GM23338 (cell line): ENCODE measurements around the gene JAGN1. TPM values are rescaled to one million over a fixed set of nuclear protein-coding genes. Genes with fewer than 3 reads are reported as not detected.

Source experiments
- ATAC-seq: fragments of 200-7000 bp; cut with Tn5 transposase; 3 replicates; pipeline ENCODE4 v1.9.1; 2020
- DNase-seq: peaks from one replicate; pipeline ENCODE4 v3.0.0-alpha.2; 2015; ENCODE audit warnings: low spot score
- H2AFZ ChIP-seq: fragments of 200-600 bp; sonication (generic); 2 replicates; pipeline ENCODE4 v1.8.0; 2016; ENCODE audit warnings: antibody characterized with exemption, mild to moderate bottlenecking, moderate library complexity
- H3F3A ChIP-seq: fragments of 200-600 bp; sonication (generic); replicated peaks from 2 replicates; pipeline ENCODE4 v1.8.0; 2017; ENCODE audit warnings: antibody characterized with exemption, mixed run types, low read depth
- H3K27ac ChIP-seq: fragments of 200-600 bp; sonication (generic); 2 replicates; pipeline ENCODE4 v1.6.1; 2016; ENCODE audit warnings: low read depth
- H3K27me3 ChIP-seq: fragments of 200-600 bp; sonication (generic); 2 replicates; pipeline ENCODE4 v1.8.0; 2016; ENCODE audit warnings: mild to moderate bottlenecking, mixed run types, moderate library complexity; ENCODE audit not compliant: insufficient read depth
- H3K36me3 ChIP-seq: fragments of 200-600 bp; sonication (generic); 2 replicates; pipeline ENCODE4 v1.8.0; 2016; ENCODE audit warnings: mild to moderate bottlenecking; ENCODE audit not compliant: insufficient read depth
- H3K4me1 ChIP-seq: fragments of 200-600 bp; sonication (generic); 2 replicates; pipeline ENCODE4 v1.8.0; 2016; ENCODE audit warnings: mild to moderate bottlenecking, moderate library complexity; ENCODE audit not compliant: insufficient read depth
- H3K4me2 ChIP-seq: fragments of 200-600 bp; sonication (generic); 2 replicates; pipeline ENCODE4 v1.7.1; 2017; ENCODE audit warnings: mixed run types
- H3K4me3 ChIP-seq: fragments of 200-600 bp; sonication (generic); 2 replicates; pipeline ENCODE4 v1.6.1; 2016; ENCODE audit warnings: mixed run types
- H3K79me2 ChIP-seq: fragments of 200-600 bp; sonication (generic); replicated peaks from 2 replicates; pipeline ENCODE4 v1.8.0; 2017; ENCODE audit warnings: mild to moderate bottlenecking; ENCODE audit not compliant: insufficient read depth
- H3K9me2 ChIP-seq: fragments of 200-600 bp; sonication (generic); 2 replicates; pipeline ENCODE4 v1.8.0; 2017; ENCODE audit not compliant: insufficient read depth
- H4K20me1 ChIP-seq: fragments of 200-600 bp; sonication (generic); replicated peaks from 2 replicates; pipeline ENCODE4 v1.8.0; 2017; ENCODE audit warnings: mild to moderate bottlenecking; ENCODE audit not compliant: insufficient read depth
- H3K27ac Mint-ChIP-seq: 2 replicates; pipeline ENCODE4 v1.8.0; 2020; ENCODE audit warnings: inconsistent platforms, mild to moderate bottlenecking, moderate library complexity, mixed read lengths
- H3K27me3 Mint-ChIP-seq: 3 replicates; pipeline ENCODE4 v1.8.0; 2022; ENCODE audit warnings: low read depth, mild to moderate bottlenecking, moderate library complexity, mixed read lengths, inconsistent platforms; ENCODE audit not compliant: insufficient read depth, poor library complexity
- H3K36me3 Mint-ChIP-seq: 3 replicates; pipeline ENCODE4 v1.8.0; 2021; ENCODE audit warnings: low read depth, mild to moderate bottlenecking, inconsistent platforms, moderate library complexity, mixed read lengths
- H3K4me1 Mint-ChIP-seq: 3 replicates; pipeline ENCODE4 v1.8.0; 2020; ENCODE audit warnings: mild to moderate bottlenecking, inconsistent platforms, mixed read lengths
- H3K4me3 Mint-ChIP-seq: 3 replicates; pipeline ENCODE4 v1.8.0; 2021; ENCODE audit warnings: moderate library complexity, mild to moderate bottlenecking, inconsistent platforms, mixed read lengths
- H3K9me3 Mint-ChIP-seq: 3 replicates; pipeline ENCODE4 v1.8.0; 2020; ENCODE audit warnings: moderate library complexity, mild to moderate bottlenecking, inconsistent platforms, mixed read lengths
- CREB1 ChIP-seq: fragments of 250-450 bp; sonication (Bioruptor Pico); IDR thresholded peaks from 2 replicates; pipeline ENCODE4 v1.5.0; 2020; ENCODE audit warnings: low read depth, mild to moderate bottlenecking, moderate library complexity
- CTCF ChIP-seq, 2 experiments: fragments of 200-600 bp in 1 of 2; sonication (generic) in 1 of 2; conservative IDR thresholded peaks; 2 replicates each; pipeline versions ENCODE4 v1.5.1 to v1.6.1; 2016 to 2017; ENCODE audit warnings: antibody characterized with exemption in 2 of 2, low read depth in 2 of 2, mild to moderate bottlenecking in 2 of 2, moderate library complexity in 1 of 2
- ETS1 ChIP-seq: IDR thresholded peaks from 2 replicates; pipeline ENCODE4 v1.6.1; 2016; ENCODE audit warnings: antibody characterized with exemption
- EZH2 ChIP-seq: fragments of 200-600 bp; sonication (generic); IDR thresholded peaks from one replicate; pipeline ENCODE4 v1.8.0; 2017; ENCODE audit warnings: antibody characterized with exemption, mild to moderate bottlenecking, low read depth; ENCODE audit not compliant: unreplicated experiment
- EZH2phosphoT487 ChIP-seq: fragments of 200-600 bp; sonication (generic); IDR thresholded peaks from one replicate; pipeline ENCODE4 v1.8.1; 2018; ENCODE audit warnings: antibody characterized with exemption; ENCODE audit not compliant: unreplicated experiment
- JUNB ChIP-seq: IDR thresholded peaks from one replicate; pipeline ENCODE4 v1.6.1; 2016; ENCODE audit warnings: antibody characterized with exemption; ENCODE audit not compliant: unreplicated experiment
- POLR2AphosphoS5 ChIP-seq: IDR thresholded peaks from 2 replicates; pipeline ENCODE4 v1.6.1; 2016; ENCODE audit warnings: antibody characterized with exemption, low read depth
- REST ChIP-seq: IDR thresholded peaks from one replicate; pipeline ENCODE4 v1.6.1; 2018; ENCODE audit warnings: antibody characterized with exemption; ENCODE audit not compliant: unreplicated experiment
- STAT1 ChIP-seq: IDR thresholded peaks from one replicate; pipeline ENCODE4 v1.6.1; 2016; ENCODE audit warnings: antibody characterized with exemption; ENCODE audit not compliant: unreplicated experiment
- ZNF331 ChIP-seq: fragments of 250-450 bp; sonication (Bioruptor Pico); IDR thresholded peaks from 2 replicates; pipeline ENCODE4 v1.5.0; 2020; ENCODE audit warnings: low read depth, mild to moderate bottlenecking, moderate library complexity
- polyA plus RNA-seq: library from polyadenylated mRNA; unstranded; fragments of >200 nt; fragmentation: Nextera tagmentation; extraction: Ambion mirVana; gene quantifications from 2 replicates; pipeline ENCODE4 v1.2.1, GENCODE V29; 2016
- small RNA-seq: library from RNA; depleted of rRNA; stranded (forward); fragments of <200 nt; gene quantifications from one replicate; pipeline ENCODE3, GENCODE V24; 2014; ENCODE audit warnings: low replicate concordance
- total RNA-seq: library from RNA; depleted of rRNA; stranded (reverse); fragments of >200 nt; shearing (Covaris generic); gene quantifications from 2 replicates; pipeline ENCODE4 v1.2.3, GENCODE V29; 2014; rRNA removed

The JAGN1 gene
- total and polyA plus RNA-seq, 2 experiments from 2014 or later = 22.5 to 32.0 TPM

GRCh38 chr3:9942164-9942563 is 51.8 kb downstream of the JAGN1 start (continued):
- no peak for TF ChIP-seq ETS1

GRCh38 chr3:9942934-9943690 is 52.7 kb downstream of the JAGN1 start:
- H3K27ac Mint-ChIP-seq = no peak overlapping the region
- DNase-seq = no peak
- Histone ChIP-seq H3K4me1 (peaks cover 4% of the 10 kb centered on the region; the same call in 1 of the 2 replicates), H3K27me3 (no peaks in the 10 kb centered on the region; the same call in 1 of the 2 replicates), H3K4me2 (no peak overlapping the region), H3K4me3 (no peak overlapping the region), H3F3A (no peaks in the 10 kb centered on the region; the same call in 1 of the 2 replicates), H2AFZ (no peak overlapping the region), H3K9me2 (no peaks in the 10 kb centered on the region), H3K27ac (no peak overlapping the region), H3K79me2 (no peaks in the 10 kb centered on the region), H3K36me3 (no peaks in the 10 kb centered on the region), H4K20me1 (no peaks in the 10 kb centered on the region)
- TF ChIP-seq POLR2AphosphoS5 (no peak; the same call in 1 of the 2 replicates), CTCF (conservative IDR thresholded peaks at IDR 0.05; ENCODE audit: low read depth in 2 of 2) (no peak), CREB1 (CRISPR knock-in tag) (no peak), EZH2phosphoT487 (no peak), STAT1 (no peak), EZH2 (no peak), JUNB (no peak), REST (no peak), ZNF331 (CRISPR knock-in tag) (no peak), ETS1 (no peak)
- no peaks in the 10 kb centered on the region for H3K4me1 Mint-ChIP-seq
- H3K9me3 Mint-ChIP-seq = no peaks in the 10 kb centered on the region; the same call in 2 of the 3 replicates
- ATAC-seq = no peak
- no peak overlapping the region for H3K4me3 Mint-ChIP-seq
- H3K36me3 Mint-ChIP-seq = peaks cover 13% of the 10 kb centered on the region; the same call in 2 of the 3 replicates
- peaks cover 17% of the 10 kb centered on the region for H3K27me3 Mint-ChIP-seq

Small RNA genes within 50 kb of the gene (small RNA-seq; reads per million reads assigned to genes)
- not detected for gene RNU6-882P

Other genes with a start within 250 kb of the JAGN1 start
- 48.9 and 54.3 TPM in 2 replicates for gene MTMR14, start 241.1 kb upstream of the JAGN1 start, total RNA-seq
- 32.8 and 34.4 TPM in 2 replicates for gene MTMR14, start 241.1 kb upstream of the JAGN1 start, polyA plus RNA-seq
- 7.8 and 8.8 TPM in 2 replicates for gene CPNE9, start 186.8 kb upstream of the JAGN1 start, total RNA-seq
- 6.2 and 7.0 TPM in 2 replicates for gene CPNE9, start 186.8 kb upstream of the JAGN1 start, polyA plus RNA-seq
- gene BRPF1, start 158.9 kb upstream of the JAGN1 start, total RNA-seq = 23.7 and 24.7 TPM in 2 replicates
- gene BRPF1, start 158.9 kb upstream of the JAGN1 start, polyA plus RNA-seq = 6.3 and 8.0 TPM in 2 replicates
- gene OGG1, start 140.7 kb upstream of the JAGN1 start, total RNA-seq = 25.4 and 27.6 TPM in 2 replicates
- 17.4 and 20.6 TPM in 2 replicates for gene OGG1, start 140.7 kb upstream of the JAGN1 start, polyA plus RNA-seq
- 3.1 and 4.4 TPM in 2 replicates for gene CAMK1, start 120.7 kb upstream of the JAGN1 start, total RNA-seq
- 4.4 and 4.9 TPM in 2 replicates for gene CAMK1, start 120.7 kb upstream of the JAGN1 start, polyA plus RNA-seq
- 54.4 and 61.7 TPM in 2 replicates for gene TADA3, start 98.1 kb upstream of the JAGN1 start, total RNA-seq
- 29.1 and 31.5 TPM in 2 replicates for gene TADA3, start 98.1 kb upstream of the JAGN1 start, polyA plus RNA-seq
- 171 and 176 TPM in 2 replicates for gene ARPC4, start 97.5 kb upstream of the JAGN1 start, total RNA-seq
- 71.9 and 73.0 TPM in 2 replicates for gene ARPC4, start 97.5 kb upstream of the JAGN1 start, polyA plus RNA-seq
- 4.5 and 5.3 TPM in 2 replicates for gene TTLL3, start 80.3 kb upstream of the JAGN1 start, total RNA-seq
- gene TTLL3, start 80.3 kb upstream of the JAGN1 start, polyA plus RNA-seq = 3.7 and 4.9 TPM in 2 replicates
- gene RPUSD3, start 46.6 kb upstream of the JAGN1 start, total RNA-seq = 73.4 and 82.8 TPM in 2 replicates
- gene RPUSD3, start 46.6 kb upstream of the JAGN1 start, polyA plus RNA-seq = 59.6 and 64.3 TPM in 2 replicates
- gene CIDEC, start 10.4 kb upstream of the JAGN1 start, total RNA-seq = not detected in 2 replicates
- gene CIDEC, start 10.4 kb upstream of the JAGN1 start, polyA plus RNA-seq = not detected in 2 replicates
- gene IL17RE, start 12.2 kb downstream of the JAGN1 start, total RNA-seq = 3.4 and 4.3 TPM in 2 replicates
- 1.0 and 1.1 TPM in 2 replicates for gene IL17RE, start 12.2 kb downstream of the JAGN1 start, polyA plus RNA-seq
- gene IL17RC, start 26.5 kb downstream of the JAGN1 start, total RNA-seq = 12.6 and 15.0 TPM in 2 replicates
- gene IL17RC, start 26.5 kb downstream of the JAGN1 start, polyA plus RNA-seq = 8.4 and 10.2 TPM in 2 replicates
- gene CRELD1, start 43.2 kb downstream of the JAGN1 start, total RNA-seq = 8.4 and 11.5 TPM in 2 replicates
- 13.1 and 14.3 TPM in 2 replicates for gene CRELD1, start 43.2 kb downstream of the JAGN1 start, polyA plus RNA-seq
- gene PRRT3, start 61.8 kb downstream of the JAGN1 start, total RNA-seq = 5.1 and 6.9 TPM in 2 replicates
- 4.3 TPM in 2 replicates for gene PRRT3, start 61.8 kb downstream of the JAGN1 start, polyA plus RNA-seq
- 23.8 and 36.2 TPM in 2 replicates for gene EMC3, start 96.2 kb downstream of the JAGN1 start, total RNA-seq
- gene EMC3, start 96.2 kb downstream of the JAGN1 start, polyA plus RNA-seq = 42.8 and 46.5 TPM in 2 replicates
- gene FANCD2, start 135.8 kb downstream of the JAGN1 start, total RNA-seq = 71.6 and 94.4 TPM in 2 replicates
- 59.5 and 61.5 TPM in 2 replicates for gene FANCD2, start 135.8 kb downstream of the JAGN1 start, polyA plus RNA-seq
- gene FANCD2OS, start 217.6 kb downstream of the JAGN1 start, total RNA-seq = not detected in 2 replicates
- 0.94 TPM in 1 of 2 replicates, not detected in the other for gene FANCD2OS, start 217.6 kb downstream of the JAGN1 start, polyA plus RNA-seq
- gene BRK1, start 225.1 kb downstream of the JAGN1 start, total RNA-seq = 104 and 130 TPM in 2 replicates
- gene BRK1, start 225.1 kb downstream of the JAGN1 start, polyA plus RNA-seq = 148 and 165 TPM in 2 replicates